ENCODE data around the gene MOB2.
"Not testable (repeated sequence)": the region's sequence is repeated elsewhere in the genome, so short reads cannot be mapped to it uniquely, and the experiment has no call there.

MOB2 gene

DNA sequence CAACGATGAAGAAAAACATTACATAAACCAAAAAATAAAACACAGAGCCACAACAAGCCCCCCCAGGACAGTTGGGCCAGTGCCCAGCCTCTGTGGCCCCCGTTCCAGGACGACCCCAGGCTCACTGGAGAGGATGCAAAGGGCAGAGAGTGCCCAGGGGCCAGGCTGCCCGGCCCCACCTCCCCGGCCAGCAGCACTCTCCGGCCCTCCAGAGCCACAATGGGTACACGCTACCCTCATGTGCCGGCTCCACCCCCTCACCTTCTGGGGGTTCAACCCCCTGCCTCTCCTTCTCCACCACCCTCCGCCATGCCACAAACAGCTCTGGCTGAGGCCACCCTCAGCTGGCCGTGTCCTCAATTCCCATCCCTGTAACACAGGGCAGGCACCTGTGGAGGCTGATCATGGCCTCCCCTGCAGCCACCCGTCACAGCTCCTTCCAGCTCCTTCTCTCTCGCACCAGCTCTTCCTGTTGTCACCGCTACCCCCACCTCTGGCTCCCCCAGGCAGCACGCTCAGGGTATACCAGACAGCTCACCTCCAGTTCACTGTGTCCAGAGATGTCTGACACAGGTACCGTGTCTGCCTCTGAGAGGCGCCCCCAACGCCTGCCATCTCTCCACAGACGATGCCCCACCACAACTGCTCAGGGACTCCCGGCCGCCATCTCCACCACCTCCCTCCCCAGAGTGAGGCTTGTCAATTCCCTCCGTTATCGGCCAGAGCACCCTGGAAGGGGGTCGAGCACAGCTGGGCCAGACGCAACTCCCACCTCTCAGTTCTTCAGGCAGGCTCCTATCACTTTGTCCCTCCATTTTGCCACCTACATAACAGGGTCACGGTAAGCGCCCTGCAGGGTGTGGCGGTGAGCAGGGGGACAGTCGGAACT lies 30.8 kb upstream of the MOB2 start:
- no peak for DNase-seq

GRCh38 chr11:1516273-1517067 lies 29.9 kb upstream of the MOB2 start:
- DNase-seq: no peak

GRCh38 chr11:1515082-1516060 lies 28.8 kb upstream of the MOB2 start:
- peak; percentile 85 for DNase-seq

- DNase-seq: no peak
Measured at GRCh38 chr11:1514336-1515061, 27.9 kb upstream of the MOB2 start.

DNA sequence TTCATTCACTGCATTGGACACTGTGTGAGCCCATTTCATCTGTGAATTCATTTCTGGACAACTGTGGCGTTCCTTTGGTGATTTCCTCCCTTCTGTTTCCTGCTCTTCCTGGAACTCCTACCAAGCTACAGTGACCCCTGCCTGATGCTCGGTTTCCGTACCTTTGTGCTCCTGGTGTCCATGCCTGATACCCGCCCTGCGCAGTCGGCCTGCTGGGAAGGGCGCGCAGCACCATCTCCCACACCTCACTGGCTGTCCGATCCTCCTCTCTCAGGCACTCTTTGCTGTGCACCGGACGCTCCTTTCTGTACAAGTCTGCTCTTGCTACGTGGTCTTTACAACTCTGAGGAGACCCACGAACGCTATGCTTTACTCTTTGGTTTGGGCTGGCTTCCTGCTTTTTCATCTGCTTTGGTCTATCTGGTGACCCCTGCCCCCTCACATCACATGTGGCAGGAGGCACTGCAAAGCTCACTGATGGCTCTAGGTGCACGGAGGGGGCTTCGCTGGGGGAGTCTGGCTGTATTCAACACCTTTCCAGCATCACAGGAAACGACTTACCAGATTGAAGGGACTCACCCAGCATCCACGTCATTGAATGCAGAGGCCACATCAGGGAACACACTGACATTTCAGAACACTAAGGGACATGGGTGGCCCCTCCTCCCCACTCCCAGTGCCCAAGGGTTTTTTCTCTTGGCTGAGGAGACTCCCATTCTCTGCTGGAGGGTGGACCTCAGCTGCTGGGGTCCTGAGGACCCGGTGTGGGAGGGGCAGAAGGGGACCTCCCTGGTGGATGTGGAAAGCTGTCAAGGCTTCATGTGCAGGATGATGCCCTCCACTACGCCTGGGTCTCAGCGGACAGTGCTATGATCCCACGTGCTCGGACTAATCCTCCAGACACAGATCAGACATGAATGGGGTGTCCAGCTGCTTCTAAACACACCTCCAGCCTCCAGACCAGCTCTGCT lies 27.0 kb upstream of the MOB2 start:
- DNase-seq: no peak

DNA sequence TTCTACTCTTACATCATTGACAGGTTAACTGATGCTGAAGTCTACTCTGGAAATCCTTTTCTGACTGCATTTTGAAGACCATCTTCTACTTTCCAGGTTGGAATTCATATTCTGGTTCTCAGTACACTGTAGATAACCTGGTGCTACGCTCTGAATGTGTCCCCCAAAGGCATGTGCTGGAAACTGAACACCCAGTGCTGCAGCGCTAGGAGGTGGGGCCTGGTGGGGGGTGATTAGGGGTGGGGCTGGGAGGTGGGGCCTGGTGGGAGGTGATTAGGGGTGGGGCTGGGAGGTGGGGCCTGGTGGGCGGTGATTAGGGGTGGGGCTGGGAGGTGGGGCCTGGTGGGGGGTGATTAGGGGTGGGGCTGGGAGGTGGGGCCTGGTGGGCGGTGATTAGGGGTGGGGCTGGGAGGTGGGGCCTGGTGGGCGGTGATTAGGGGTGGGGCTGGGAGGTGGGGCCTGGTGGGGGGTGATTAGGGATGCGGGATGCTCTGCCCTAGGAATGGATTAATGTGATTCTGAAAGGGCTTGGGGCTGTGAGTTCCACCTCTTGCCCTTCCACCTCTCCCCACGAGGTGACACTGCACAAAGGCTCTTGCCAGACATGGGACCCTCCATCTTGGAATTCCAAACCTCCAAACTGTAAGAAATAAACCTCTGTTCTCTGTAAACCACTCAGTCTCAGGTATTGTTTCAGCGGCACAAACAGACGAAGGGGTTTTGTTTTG lies 26.1 kb upstream of the MOB2 start:
- DNase-seq: not testable (repeated sequence)

GRCh38 chr11:1511937-1512496 lies 25.4 kb upstream of the MOB2 start:
- no peak for DNase-seq

GRCh38 chr11:1510928-1511327 lies 24.3 kb upstream of the MOB2 start:
- no peak for DNase-seq

DNA sequence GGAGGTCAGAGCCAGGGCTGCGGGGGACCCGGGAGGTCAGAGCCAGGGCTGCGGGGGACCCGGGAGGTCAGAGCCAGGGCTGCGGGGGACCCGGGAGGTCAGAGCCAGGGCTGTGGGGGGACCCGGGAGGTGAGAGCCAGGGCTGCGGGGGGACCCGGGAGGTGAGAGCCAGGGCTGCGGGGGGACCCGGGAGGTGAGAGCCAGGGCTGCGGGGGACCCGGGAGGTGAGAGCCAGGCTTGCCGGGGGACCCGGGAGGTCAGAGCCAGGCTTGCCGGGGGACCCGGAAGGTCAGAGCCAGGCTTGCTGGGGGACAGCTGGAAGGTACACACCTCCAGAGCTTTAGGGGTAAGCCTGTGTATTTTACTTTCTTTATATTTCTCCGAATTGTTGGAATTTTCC lies 23.8 kb upstream of the MOB2 start:
- DNase-seq: not testable (repeated sequence)

DNA sequence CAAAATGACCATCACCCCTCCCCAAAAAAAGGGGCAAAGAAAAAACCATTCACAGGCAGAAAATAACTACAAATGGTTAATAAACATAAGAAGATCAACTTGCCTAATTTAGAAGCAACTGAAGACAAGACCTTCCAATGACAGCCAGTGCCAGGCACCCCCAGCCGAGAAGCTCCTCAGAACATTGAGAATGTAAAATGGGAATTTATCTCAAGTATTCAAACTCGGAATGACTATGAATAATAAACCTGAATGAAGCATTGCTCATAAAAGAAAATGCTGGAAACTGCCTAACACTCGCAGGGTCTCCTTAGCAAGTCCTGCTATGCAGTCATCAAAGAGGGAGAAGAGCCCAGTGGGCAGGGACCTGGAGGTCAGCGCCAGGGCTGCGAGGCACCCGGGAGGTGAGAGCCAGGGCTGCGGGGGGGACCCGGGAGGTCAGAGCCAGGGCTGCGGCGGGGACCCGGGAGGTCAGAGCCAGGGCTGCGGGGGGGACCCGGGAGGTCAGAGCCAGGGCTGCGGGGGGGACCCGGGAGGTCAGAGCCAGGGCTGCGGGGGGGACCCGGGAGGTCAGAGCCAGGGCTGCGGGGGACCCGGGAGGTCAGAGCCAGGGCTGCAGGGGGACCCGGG lies 23.2 kb upstream of the MOB2 start:
- DNase-seq: no peak

DNA sequence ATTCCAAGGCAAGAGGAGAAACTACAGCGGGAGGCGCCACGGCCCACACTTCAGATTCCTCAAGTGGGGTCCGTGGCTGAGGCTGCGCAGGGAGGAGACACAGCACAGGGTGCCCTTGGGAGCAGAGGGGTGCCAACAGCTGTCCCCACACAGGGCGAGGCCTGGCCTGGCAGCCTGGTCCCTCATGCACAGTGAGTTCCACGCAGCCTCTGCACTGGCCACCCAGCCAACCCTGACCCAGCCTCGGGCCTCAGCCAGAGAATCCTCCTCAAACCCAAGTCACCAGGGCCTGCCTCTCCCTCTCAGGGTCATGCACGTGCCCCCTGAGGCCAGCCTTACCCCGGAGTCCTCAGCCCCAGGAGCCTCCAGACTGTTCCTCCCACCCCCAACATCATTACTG lies 22.4 kb upstream of the MOB2 start:
- no peak for DNase-seq

- no peak for DNase-seq
Measured at GRCh38 chr11:1508491-1508891, 21.9 kb upstream of the MOB2 start.

- no peak for DNase-seq
Measured at GRCh38 chr11:1507381-1508140, 21.0 kb upstream of the MOB2 start.

- no peak for DNase-seq
Measured at GRCh38 chr11:1506981-1507380, 20.4 kb upstream of the MOB2 start.

GRCh38 chr11:1505480-1505879 lies 18.9 kb upstream of the MOB2 start:
- DNase-seq: no peak

DNA sequence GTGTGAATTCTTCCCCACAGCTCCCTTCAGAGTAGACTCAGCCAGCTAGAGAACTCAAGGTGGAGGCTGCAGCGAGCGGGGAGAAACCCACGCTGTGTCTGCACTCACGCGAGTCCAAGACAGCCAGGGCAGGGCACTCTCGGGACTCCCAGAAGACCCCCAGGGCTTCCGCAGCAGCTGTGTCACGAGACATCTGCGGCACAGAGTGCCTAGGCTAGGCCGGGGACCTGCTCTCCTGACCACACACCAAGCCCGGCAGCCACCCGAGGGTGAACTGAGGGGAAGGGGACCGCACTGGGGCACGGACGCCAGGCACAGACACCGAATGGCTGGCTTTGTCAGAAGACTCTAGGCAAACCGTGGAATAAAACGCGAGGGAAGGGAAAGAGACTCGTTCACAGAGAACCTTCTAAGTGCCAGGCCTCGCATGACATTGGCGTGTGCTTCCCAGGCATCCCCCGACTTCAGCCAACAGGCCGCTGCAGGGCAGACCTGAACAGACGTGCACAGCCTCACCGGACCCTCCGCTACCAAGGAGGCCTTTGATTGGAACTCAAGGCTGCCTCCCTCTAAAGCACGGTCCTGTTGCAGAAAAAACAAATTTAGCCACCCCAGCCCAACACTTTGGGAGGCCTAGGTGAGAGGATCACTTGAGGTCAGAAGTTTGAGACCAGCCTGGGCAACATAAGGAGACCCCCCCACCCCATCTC lies 18.2 kb upstream of the MOB2 start:
- no peak for DNase-seq

- DNase-seq: no peak
Measured at GRCh38 chr11:1504138-1504537, 17.6 kb upstream of the MOB2 start.

DNA sequence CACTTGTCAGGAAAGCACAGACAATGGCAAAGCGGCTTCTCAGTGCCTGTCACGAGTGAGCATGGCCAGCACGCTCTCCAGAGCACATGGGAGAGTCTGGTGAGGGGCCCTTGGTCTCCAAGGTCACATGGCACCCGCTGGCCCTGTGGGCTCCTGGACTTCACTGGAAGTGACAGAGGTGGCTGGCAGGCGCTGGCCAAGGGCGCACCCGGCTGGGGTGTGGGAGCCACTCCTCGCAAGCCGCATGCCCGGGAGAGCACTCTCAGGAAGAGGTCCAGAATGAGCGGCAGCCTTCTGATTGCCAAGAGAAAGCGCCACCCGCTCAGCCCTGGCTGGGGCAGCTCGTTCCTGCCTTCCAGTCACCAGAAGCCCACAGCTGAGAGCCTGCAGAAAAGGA lies 17.1 kb upstream of the MOB2 start:
- DNase-seq: no peak

Measured in DMS53 (cell line).